ENCODE measurements around the gene HSPB8.

- TF ChIP-seq EZH2 (IDR thresholded peaks at IDR 0.05; ENCODE audit: insufficient read depth, low read length) (no peak), CTCF (IDR thresholded peaks at IDR 0.05; ENCODE audit: insufficient read depth, low read depth, low read length) (no peak)
Measured at GRCh38 chr12:119139448-119139847, 39.3 kb upstream of the HSPB8 start.
